Type B pancreatic cell (in vitro differentiated cells): ENCODE results near the gene UMAD1. TPM values are rescaled to one million over a fixed set of nuclear protein-coding genes. Genes with fewer than 3 reads are reported as not detected.

Experiments
- DNase-seq: peaks from one replicate; pipeline ENCODE4 v3.0.0; 2021; ENCODE audit warnings: mixed read lengths; ENCODE audit not compliant: unreplicated experiment; ENCODE audit errors: extremely low spot score
- H3K27ac Mint-ChIP-seq: 2 replicates; pipeline ENCODE4 v1.8.0; 2021; ENCODE audit warnings: mild to moderate bottlenecking, mixed read lengths
- H3K27me3 Mint-ChIP-seq: 2 replicates; pipeline ENCODE4 v1.8.0; 2021; ENCODE audit warnings: mixed read lengths
- H3K36me3 Mint-ChIP-seq: 2 replicates; pipeline ENCODE4 v1.8.0; 2021; ENCODE audit warnings: mixed read lengths
- H3K4me1 Mint-ChIP-seq: one replicate; pipeline ENCODE4 v1.8.0; 2021; ENCODE audit warnings: mixed read lengths; ENCODE audit not compliant: unreplicated experiment
- H3K4me3 Mint-ChIP-seq: 2 replicates; pipeline ENCODE4 v1.8.0; 2021; ENCODE audit warnings: mild to moderate bottlenecking, mixed read lengths
- H3K9me3 Mint-ChIP-seq: 2 replicates; pipeline ENCODE4 v1.8.0; 2021; ENCODE audit warnings: mixed read lengths
- total RNA-seq: library from RNA; stranded (reverse); gene quantifications from 2 replicates; pipeline ENCODE4 v1.2.1, GENCODE V29; 2021; ENCODE audit warnings: low replicate concordance
- TF ChIP-seq, protein P1 (sequence below): fragments of 200-600 bp; sonication (generic); conservative IDR thresholded peaks from 2 replicates; pipeline ENCODE4 v1.5.0; 2021; ENCODE audit warnings: antibody characterized with exemption, mild to moderate bottlenecking

Gene UMAD1
- total RNA-seq, 1 donor from 2014 or later, result 9.0 TPM

GRCh38 chr7:7862393-7862792, 221.8 kb downstream of the UMAD1 start:
- no peak for DNase-seq
- H3K4me3 Mint-ChIP-seq, result no peak overlapping the region
- no peaks in the 10 kb centered on the region for H3K27me3 Mint-ChIP-seq
- TF ChIP-seq, protein P1, sequence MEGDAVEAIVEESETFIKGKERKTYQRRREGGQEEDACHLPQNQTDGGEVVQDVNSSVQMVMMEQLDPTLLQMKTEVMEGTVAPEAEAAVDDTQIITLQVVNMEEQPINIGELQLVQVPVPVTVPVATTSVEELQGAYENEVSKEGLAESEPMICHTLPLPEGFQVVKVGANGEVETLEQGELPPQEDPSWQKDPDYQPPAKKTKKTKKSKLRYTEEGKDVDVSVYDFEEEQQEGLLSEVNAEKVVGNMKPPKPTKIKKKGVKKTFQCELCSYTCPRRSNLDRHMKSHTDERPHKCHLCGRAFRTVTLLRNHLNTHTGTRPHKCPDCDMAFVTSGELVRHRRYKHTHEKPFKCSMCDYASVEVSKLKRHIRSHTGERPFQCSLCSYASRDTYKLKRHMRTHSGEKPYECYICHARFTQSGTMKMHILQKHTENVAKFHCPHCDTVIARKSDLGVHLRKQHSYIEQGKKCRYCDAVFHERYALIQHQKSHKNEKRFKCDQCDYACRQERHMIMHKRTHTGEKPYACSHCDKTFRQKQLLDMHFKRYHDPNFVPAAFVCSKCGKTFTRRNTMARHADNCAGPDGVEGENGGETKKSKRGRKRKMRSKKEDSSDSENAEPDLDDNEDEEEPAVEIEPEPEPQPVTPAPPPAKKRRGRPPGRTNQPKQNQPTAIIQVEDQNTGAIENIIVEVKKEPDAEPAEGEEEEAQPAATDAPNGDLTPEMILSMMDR, result no peak
- H3K36me3 Mint-ChIP-seq, result no peaks in the 10 kb centered on the region
- no peaks in the 10 kb centered on the region for H3K9me3 Mint-ChIP-seq
- peaks cover 5% of the 10 kb centered on the region for H3K4me1 Mint-ChIP-seq
- no peak overlapping the region for H3K27ac Mint-ChIP-seq

- H3K4me1 Mint-ChIP-seq, result no peaks in the 10 kb centered on the region
- H3K4me3 Mint-ChIP-seq, result no peak overlapping the region
- TF ChIP-seq, protein P1, result no peak
- no peak overlapping the region for H3K27ac Mint-ChIP-seq
- no peaks in the 10 kb centered on the region for H3K27me3 Mint-ChIP-seq
- H3K36me3 Mint-ChIP-seq, result no peaks in the 10 kb centered on the region
- no peaks in the 10 kb centered on the region for H3K9me3 Mint-ChIP-seq
- DNase-seq, result no peak
These were observed 227.5 kb downstream of the UMAD1 start for GRCh38 chr7:7867846-7868571.

- Mint-ChIP-seq H3K4me3 (no peak overlapping the region), H3K27ac (no peak overlapping the region), H3K9me3 (no peaks in the 10 kb centered on the region), H3K4me1 (no peaks in the 10 kb centered on the region), H3K27me3 (no peaks in the 10 kb centered on the region), H3K36me3 (no peaks in the 10 kb centered on the region)
- DNase-seq, result no peak
- TF ChIP-seq, protein P1, result no peak
These were observed 228.0 kb downstream of the UMAD1 start for GRCh38 chr7:7868572-7868899.

- TF ChIP-seq, protein P1, result no peak
- Mint-ChIP-seq H3K4me1 (no peaks in the 10 kb centered on the region), H3K27ac (no peak overlapping the region), H3K27me3 (no peaks in the 10 kb centered on the region), H3K4me3 (no peak overlapping the region), H3K36me3 (peaks cover 2% of the 10 kb centered on the region), H3K9me3 (peaks cover 4% of the 10 kb centered on the region)
- DNase-seq, result no peak
These were observed 228.5 kb downstream of the UMAD1 start for GRCh38 chr7:7869036-7869435.

GRCh38 chr7:7869651-7870050, 229.1 kb downstream of the UMAD1 start:
- Mint-ChIP-seq H3K36me3 (peaks cover 5% of the 10 kb centered on the region), H3K27me3 (no peaks in the 10 kb centered on the region), H3K9me3 (peaks cover 6% of the 10 kb centered on the region), H3K4me1 (no peaks in the 10 kb centered on the region), H3K4me3 (no peak overlapping the region), H3K27ac (no peak overlapping the region)
- no peak for DNase-seq
- TF ChIP-seq, protein P1, result no peak

- peaks cover 5% of the 10 kb centered on the region for H3K36me3 Mint-ChIP-seq
- peaks cover 12% of the 10 kb centered on the region for H3K9me3 Mint-ChIP-seq
- H3K27me3 Mint-ChIP-seq, result no peaks in the 10 kb centered on the region
- DNase-seq, result no peak
- TF ChIP-seq, protein P1, result no peak
- H3K4me1 Mint-ChIP-seq, result no peaks in the 10 kb centered on the region
- H3K27ac Mint-ChIP-seq, result no peak overlapping the region
- H3K4me3 Mint-ChIP-seq, result no peak overlapping the region
These were observed 230.0 kb downstream of the UMAD1 start for GRCh38 chr7:7870555-7870954.
